ENCODE results near the gene FADS2.

FADS2 gene

GRCh38 chr11:61853698-61854169 lies 25.6 kb downstream of the FADS2 start:
- in situ Hi-C loops (cut with MboI; ENCODE audit: low sequenced_read_pairs): no loop called here
- Histone ChIP-seq H3K9me3 (no peaks in the 10 kb centered on the region), H3K4me1 (no peaks in the 10 kb centered on the region), H3K4me3 (no peak overlapping the region), H3K36me3 (replicated peaks) (peaks cover 74% of the 10 kb centered on the region), H3K27me3 (ENCODE audit: low read depth) (no peaks in the 10 kb centered on the region)
- DNase-seq (ENCODE audit: low spot score in 2 of 2): no peak

- H3K4me3 ChIP-seq: no peak overlapping the region
- H3K9me3 ChIP-seq: no peaks in the 10 kb centered on the region
- no peak for DNase-seq (ENCODE audit: low spot score in 2 of 2)
- no peaks in the 10 kb centered on the region for H3K27me3 ChIP-seq (ENCODE audit: low read depth)
- in situ Hi-C loops (cut with MboI; ENCODE audit: low sequenced_read_pairs): no loop called here
- no peaks in the 10 kb centered on the region for H3K4me1 ChIP-seq
- H3K36me3 ChIP-seq (replicated peaks): peaks cover 74% of the 10 kb centered on the region
Observed at GRCh38 chr11:61854206-61854895, 26.3 kb downstream of the FADS2 start.

GRCh38 chr11:61854966-61855714 lies 27.0 kb downstream of the FADS2 start:
- in situ Hi-C loops (cut with MboI; ENCODE audit: low sequenced_read_pairs): no loop called here
- H3K4me1 ChIP-seq: no peaks in the 10 kb centered on the region
- no peak overlapping the region for H3K4me3 ChIP-seq
- peaks cover 74% of the 10 kb centered on the region for H3K36me3 ChIP-seq (replicated peaks)
- H3K9me3 ChIP-seq: no peaks in the 10 kb centered on the region
- no peak for DNase-seq (ENCODE audit: low spot score in 2 of 2)
- H3K27me3 ChIP-seq (ENCODE audit: low read depth): no peaks in the 10 kb centered on the region

- H3K4me1 ChIP-seq: no peaks in the 10 kb centered on the region
- peaks cover 72% of the 10 kb centered on the region for H3K36me3 ChIP-seq (replicated peaks)
- no peak for DNase-seq (ENCODE audit: low spot score in 2 of 2)
- no peaks in the 10 kb centered on the region for H3K9me3 ChIP-seq
- no peaks in the 10 kb centered on the region for H3K27me3 ChIP-seq (ENCODE audit: low read depth)
- no peak overlapping the region for H3K4me3 ChIP-seq
- in situ Hi-C loops (cut with MboI; ENCODE audit: low sequenced_read_pairs): no loop called here
Observed at GRCh38 chr11:61855939-61856680, 28.0 kb downstream of the FADS2 start.

- Histone ChIP-seq H3K9me3 (no peaks in the 10 kb centered on the region), H3K36me3 (replicated peaks) (peaks cover 58% of the 10 kb centered on the region), H3K27me3 (ENCODE audit: low read depth) (no peaks in the 10 kb centered on the region), H3K4me3 (no peak overlapping the region), H3K4me1 (no peaks in the 10 kb centered on the region)
- in situ Hi-C loops (cut with MboI; ENCODE audit: low sequenced_read_pairs): no loop called here
- no peak for DNase-seq (ENCODE audit: low spot score in 2 of 2)
Observed at GRCh38 chr11:61860054-61860903, 32.2 kb downstream of the FADS2 start.

- Histone ChIP-seq H3K4me1 (no peaks in the 10 kb centered on the region), H3K4me3 (no peak overlapping the region), H3K36me3 (replicated peaks) (peaks cover 65% of the 10 kb centered on the region), H3K9me3 (no peaks in the 10 kb centered on the region), H3K27me3 (ENCODE audit: low read depth) (no peaks in the 10 kb centered on the region)
- in situ Hi-C loops (cut with MboI; ENCODE audit: low sequenced_read_pairs): no loop called here
- DNase-seq (ENCODE audit: low spot score in 2 of 2): no peak
Observed at GRCh38 chr11:61861634-61862033, 33.5 kb downstream of the FADS2 start.

- in situ Hi-C loops (cut with MboI; ENCODE audit: low sequenced_read_pairs): no loop called here
- Histone ChIP-seq H3K36me3 (replicated peaks) (peaks cover 53% of the 10 kb centered on the region), H3K4me3 (no peak overlapping the region), H3K27me3 (ENCODE audit: low read depth) (no peaks in the 10 kb centered on the region), H3K4me1 (no peaks in the 10 kb centered on the region), H3K9me3 (no peaks in the 10 kb centered on the region)
- DNase-seq (ENCODE audit: low spot score in 2 of 2): no peak
Observed at GRCh38 chr11:61862714-61863547, 34.8 kb downstream of the FADS2 start.

GRCh38 chr11:61863548-61864081 lies 35.5 kb downstream of the FADS2 start:
- H3K36me3 ChIP-seq (replicated peaks): peaks cover 52% of the 10 kb centered on the region
- in situ Hi-C loops (cut with MboI; ENCODE audit: low sequenced_read_pairs): no loop called here
- no peaks in the 10 kb centered on the region for H3K9me3 ChIP-seq
- no peaks in the 10 kb centered on the region for H3K27me3 ChIP-seq (ENCODE audit: low read depth)
- no peak overlapping the region for H3K4me3 ChIP-seq
- H3K4me1 ChIP-seq: no peaks in the 10 kb centered on the region
- no peak for DNase-seq (ENCODE audit: low spot score in 2 of 2)

- in situ Hi-C loops (cut with MboI; ENCODE audit: low sequenced_read_pairs): no loop called here
- H3K36me3 ChIP-seq (replicated peaks): peaks cover 37% of the 10 kb centered on the region
- no peak overlapping the region for H3K4me3 ChIP-seq
- no peaks in the 10 kb centered on the region for H3K9me3 ChIP-seq
- no peaks in the 10 kb centered on the region for H3K27me3 ChIP-seq (ENCODE audit: low read depth)
- no peak for DNase-seq (ENCODE audit: low spot score in 2 of 2)
- no peaks in the 10 kb centered on the region for H3K4me1 ChIP-seq
Observed at GRCh38 chr11:61864814-61865775, 37.0 kb downstream of the FADS2 start.

GRCh38 chr11:61866231-61866957 lies 38.3 kb downstream of the FADS2 start:
- H3K9me3 ChIP-seq: no peaks in the 10 kb centered on the region
- H3K4me3 ChIP-seq: no peak overlapping the region
- no peaks in the 10 kb centered on the region for H3K27me3 ChIP-seq (ENCODE audit: low read depth)
- in situ Hi-C loops (cut with MboI; ENCODE audit: low sequenced_read_pairs): no loop called here
- H3K36me3 ChIP-seq (replicated peaks): peaks cover 28% of the 10 kb centered on the region
- H3K4me1 ChIP-seq: peaks cover 1% of the 10 kb centered on the region
- no peak for DNase-seq (ENCODE audit: low spot score in 2 of 2)

- Histone ChIP-seq H3K4me1 (peaks cover 3% of the 10 kb centered on the region), H3K9me3 (no peaks in the 10 kb centered on the region), H3K27me3 (ENCODE audit: low read depth) (no peaks in the 10 kb centered on the region), H3K4me3 (no peak overlapping the region), H3K36me3 (replicated peaks) (peaks cover 24% of the 10 kb centered on the region)
- in situ Hi-C loops (cut with MboI; ENCODE audit: low sequenced_read_pairs): no loop called here
- no peak for DNase-seq (ENCODE audit: low spot score in 2 of 2)
Observed at GRCh38 chr11:61866958-61867343, 38.9 kb downstream of the FADS2 start.

All from HAP-1 (cell line).